ENCODE measurements around the gene CBX2. TPM values are rescaled to one million over a fixed set of nuclear protein-coding genes. Genes with fewer than 3 reads are reported as not detected.

Gene CBX2
- polyA plus RNA-seq, 1 of the 3 experiments (the other 2 are of a cell fraction): 22.4 TPM

GRCh38 chr17:79739148-79740062 is 38.5 kb upstream of the CBX2 start:
- CTCF ChIA-PET: interaction anchor here (0.8 to 10.7 kb wide), 12 partner anchors 10 to 269 kb away, joined by 3 to 216 read pairs (median 8); partner anchors contain the start of gene CBX4
- H3F3A ChIP-seq (replicated peaks; ENCODE audit: insufficient read depth): peaks cover 3% of the 10 kb centered on the region
- no peak for TF ChIP-seq RAD21 (IDR thresholded peaks at IDR 0.05; ENCODE audit: low read length)
- TF ChIP-seq FOXJ3 (CRISPR knock-in tag; IDR thresholded peaks at IDR 0.05): no peak
- peaks cover 41% of the 10 kb centered on the region for H3K27me3 ChIP-seq (ENCODE audit: insufficient read depth)
- H3K36me3 ChIP-seq (replicated peaks in 1 of 2; ENCODE audit: control insufficient read depth in 1 of 2, insufficient read depth in 2 of 2, low read length in 1 of 2): no peaks in the 10 kb centered on the region
- POLR2A ChIA-PET: no interaction called here
- WGBS (ENCODE audit: low lambda C conversion rate): 79% methylated on average over 28 of the region's 28 CpGs
- H3K4me2 ChIP-seq: no peak overlapping the region
- H3K27ac ChIP-seq (ENCODE audit: low read depth in 2 of 2, low read length in 1 of 2): no peak overlapping the region
- no peak overlapping the region for H2AFZ ChIP-seq (ENCODE audit: low read depth)
- H3K4me3 ChIP-seq (ENCODE audit: low read depth in 2 of 2, low read length in 1 of 2): no peak overlapping the region
- H3K79me2 ChIP-seq (ENCODE audit: insufficient read depth): no peaks in the 10 kb centered on the region
- no peaks in the 10 kb centered on the region for H3K9me3 ChIP-seq
- no peaks in the 10 kb centered on the region for H3K9me2 ChIP-seq
- no peak for DNase-seq
- H4K20me1 ChIP-seq (ENCODE audit: insufficient read depth): no peaks in the 10 kb centered on the region
- no peak overlapping the region for H3K9ac ChIP-seq
- peaks cover 0 to 12% of the 10 kb centered on the region in 2 experiments; a peak in 1 of 4 replicates for H3K4me1 ChIP-seq (ENCODE audit: control insufficient read depth in 1 of 2, insufficient read depth in 2 of 2, low read depth in 1 of 2, low read length in 1 of 2)

GRCh38 chr17:79740413-79740812 is 37.5 kb upstream of the CBX2 start:
- Histone ChIP-seq H3F3A (replicated peaks; ENCODE audit: insufficient read depth) (peaks cover 3% of the 10 kb centered on the region), H3K4me3 (ENCODE audit: low read depth in 2 of 2, low read length in 1 of 2) (no peak overlapping the region), H3K36me3 (replicated peaks in 1 of 2; ENCODE audit: control insufficient read depth in 1 of 2, insufficient read depth in 2 of 2, low read length in 1 of 2) (no peaks in the 10 kb centered on the region), H3K9me3 (no peaks in the 10 kb centered on the region), H3K79me2 (ENCODE audit: insufficient read depth) (no peaks in the 10 kb centered on the region), H3K27me3 (ENCODE audit: insufficient read depth) (peaks cover 41% of the 10 kb centered on the region), H3K9me2 (no peaks in the 10 kb centered on the region), H3K9ac (no peak overlapping the region), H3K4me2 (no peak overlapping the region), H4K20me1 (ENCODE audit: insufficient read depth) (no peaks in the 10 kb centered on the region), H3K4me1 (ENCODE audit: control insufficient read depth in 1 of 2, insufficient read depth in 2 of 2, low read depth in 1 of 2, low read length in 1 of 2) (peaks cover 0 to 12% of the 10 kb centered on the region in 2 experiments; a peak in 1 of 4 replicates), H2AFZ (ENCODE audit: low read depth) (no peak overlapping the region), H3K27ac (ENCODE audit: low read depth in 2 of 2, low read length in 1 of 2) (no peak overlapping the region)
- DNase-seq: peak; percentile 58
- POLR2A ChIA-PET: interaction anchor here (0.6 kb wide), 1 partner anchor 195 kb away, joined by 4 read pairs; no protein-coding TSS in a partner anchor
- no peak for TF ChIP-seq RFX5 (IDR thresholded peaks at IDR 0.05; ENCODE audit: low read length)
- no peak for TF ChIP-seq POLR2AphosphoS5 (IDR thresholded peaks at IDR 0.05; ENCODE audit: low read depth, low read length)
- TF ChIP-seq MXI1 (IDR thresholded peaks at IDR 0.05; ENCODE audit: low read depth, low read length): no peak
- no peak for TF ChIP-seq FOXM1 (IDR thresholded peaks at IDR 0.05; ENCODE audit: low read depth)
- no peak for TF ChIP-seq MEF2A (IDR thresholded peaks at IDR 0.05; ENCODE audit: borderline replicate concordance, low read depth)
- TF ChIP-seq GABPA (IDR thresholded peaks at IDR 0.05; ENCODE audit: low read depth): no peak
- no peak for TF ChIP-seq NFIC (IDR thresholded peaks at IDR 0.05; ENCODE audit: borderline replicate concordance)
- TF ChIP-seq USF1 (IDR thresholded peaks at IDR 0.05; ENCODE audit: borderline replicate concordance, low read depth): no peak
- no peak for TF ChIP-seq NRF1 (IDR thresholded peaks at IDR 0.05; ENCODE audit: low read depth, low read length)
- no peak for TF ChIP-seq TAF1 (IDR thresholded peaks at IDR 0.05; ENCODE audit: borderline replicate concordance, low read depth, low read length)
- no peak for TF ChIP-seq REST (IDR thresholded peaks at IDR 0.05; ENCODE audit: low read depth, low read length)
- TF ChIP-seq EZH2phosphoT487 (IDR thresholded peaks at IDR 0.05; ENCODE audit: borderline replicate concordance, low read depth): no peak
- no peak for TF ChIP-seq CHD2 (IDR thresholded peaks at IDR 0.05; ENCODE audit: low read length, partially characterized antibody)
- no peak for TF ChIP-seq RCOR1 (IDR thresholded peaks at IDR 0.05; ENCODE audit: low read length)
- no peak for TF ChIP-seq PBX3 (IDR thresholded peaks at IDR 0.05)
- TF ChIP-seq YY1 (IDR thresholded peaks at IDR 0.05; ENCODE audit: low read depth): no peak
- TF ChIP-seq MAX (IDR thresholded peaks at IDR 0.05; ENCODE audit: low read depth): no peak
- 78% methylated on average over 7 of the region's 8 CpGs for WGBS (ENCODE audit: low lambda C conversion rate)
- CTCF ChIA-PET: interaction anchor here (1.6 to 10.7 kb wide), 14 partner anchors 9 to 250 kb away, joined by 6 to 216 read pairs (median 24); partner anchors contain the start of genes CBX2 and CBX4

Measured in SK-N-SH (cell line).